Gastroesophageal sphincter (tissue), 3 donors: Measurements from ENCODE around the gene FABP3.

Experiments used
- EP300 ChIP-seq: sonication (generic); formaldehyde crosslinking; IDR thresholded peaks from one replicate; pipeline ENCODE4 v1.6.1; 2017; ENCODE audit warnings: antibody characterized with exemption, mild to moderate bottlenecking
- TF ChIP-seq, protein P1 (sequence below), 4 experiments: fragments of 200-600 bp in 2 of 4; fragments of 450-650 bp in 2 of 4; sonication (generic) in 1 of 4; IDR thresholded peaks; one replicate each; pipeline ENCODE4 v1.5.1; 2017 to 2019; ENCODE audit warnings: antibody characterized with exemption in 4 of 4, mild to moderate bottlenecking in 2 of 4, moderate library complexity in 2 of 4

DNA sequence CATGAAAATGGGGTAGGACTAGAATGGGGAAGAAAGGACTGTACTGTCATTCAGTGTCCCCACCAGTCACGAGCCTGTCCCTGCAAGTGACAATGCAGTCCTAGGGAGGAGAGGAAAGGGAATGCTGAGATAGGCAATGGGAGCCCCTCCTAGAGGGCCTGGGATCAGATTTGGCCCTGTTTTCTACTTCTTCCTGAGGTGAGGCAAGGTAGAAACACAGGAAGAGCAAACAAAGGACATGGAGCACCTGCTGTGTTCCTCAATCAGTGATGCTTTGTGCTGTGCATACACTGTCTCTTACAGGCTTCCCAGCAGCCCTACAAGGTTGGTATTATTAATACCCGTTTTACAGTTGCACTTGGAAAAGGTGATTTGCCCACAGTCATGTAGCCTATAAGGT lies 6.1 kb downstream of the FABP3 start:
- TF ChIP-seq, protein P1, sequence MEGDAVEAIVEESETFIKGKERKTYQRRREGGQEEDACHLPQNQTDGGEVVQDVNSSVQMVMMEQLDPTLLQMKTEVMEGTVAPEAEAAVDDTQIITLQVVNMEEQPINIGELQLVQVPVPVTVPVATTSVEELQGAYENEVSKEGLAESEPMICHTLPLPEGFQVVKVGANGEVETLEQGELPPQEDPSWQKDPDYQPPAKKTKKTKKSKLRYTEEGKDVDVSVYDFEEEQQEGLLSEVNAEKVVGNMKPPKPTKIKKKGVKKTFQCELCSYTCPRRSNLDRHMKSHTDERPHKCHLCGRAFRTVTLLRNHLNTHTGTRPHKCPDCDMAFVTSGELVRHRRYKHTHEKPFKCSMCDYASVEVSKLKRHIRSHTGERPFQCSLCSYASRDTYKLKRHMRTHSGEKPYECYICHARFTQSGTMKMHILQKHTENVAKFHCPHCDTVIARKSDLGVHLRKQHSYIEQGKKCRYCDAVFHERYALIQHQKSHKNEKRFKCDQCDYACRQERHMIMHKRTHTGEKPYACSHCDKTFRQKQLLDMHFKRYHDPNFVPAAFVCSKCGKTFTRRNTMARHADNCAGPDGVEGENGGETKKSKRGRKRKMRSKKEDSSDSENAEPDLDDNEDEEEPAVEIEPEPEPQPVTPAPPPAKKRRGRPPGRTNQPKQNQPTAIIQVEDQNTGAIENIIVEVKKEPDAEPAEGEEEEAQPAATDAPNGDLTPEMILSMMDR (IDR thresholded peaks at IDR 0.05) = no peak
- TF ChIP-seq EP300 = no peak
